ENCODE results near the gene NEMF. TPM values are rescaled to one million over a fixed set of nuclear protein-coding genes. Genes with fewer than 3 reads are reported as not detected.
A peak's percentile ranks its signal among the peaks of the same experiment; 100 is the strongest.

NEMF gene
- total RNA-seq, 1 donor from 2014 or later: 83.0 TPM

DNA sequence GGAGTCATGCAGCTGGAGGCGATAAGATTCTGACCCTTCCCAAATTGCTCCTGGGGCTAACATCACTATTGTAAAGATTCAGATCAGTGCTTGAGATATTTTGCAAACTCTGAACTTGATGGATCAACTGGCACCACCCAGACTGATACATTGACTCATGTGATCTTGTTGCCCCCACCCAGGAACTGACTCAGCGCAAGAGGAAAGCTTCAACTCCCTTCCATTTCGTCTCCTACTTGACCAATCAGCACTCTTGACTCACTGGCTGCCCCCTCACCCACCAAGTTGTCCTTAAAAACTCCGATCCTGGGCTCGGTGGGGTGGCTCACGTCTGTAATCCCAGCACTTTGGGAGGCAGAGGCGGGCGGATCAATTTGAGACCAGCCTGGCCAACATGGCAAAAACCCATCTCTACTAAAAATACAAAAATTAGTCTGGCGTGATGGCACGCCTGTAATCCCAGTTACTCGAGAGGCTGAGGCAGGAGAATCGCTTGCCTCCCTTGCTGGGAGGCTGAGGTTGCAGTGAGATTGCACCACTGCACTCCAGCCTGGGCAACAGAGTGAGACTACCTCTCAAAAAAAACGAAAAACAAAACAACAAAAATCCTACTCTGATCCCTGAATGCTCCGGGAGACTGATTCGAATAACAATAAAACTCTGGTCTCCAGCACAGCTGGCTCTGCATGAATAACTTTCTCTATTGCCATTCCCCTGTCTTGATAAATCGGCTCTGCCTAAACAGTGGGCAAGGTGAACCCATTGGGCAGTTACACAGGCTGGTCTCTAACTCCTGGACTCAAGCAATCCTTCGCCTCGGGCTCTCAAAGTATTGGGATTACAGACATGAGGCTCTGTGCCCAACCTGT is 30.5 kb upstream of the NEMF start:
- Histone ChIP-seq H3K36me3 (no peaks in the 10 kb centered on the region), H3K79me2 (ENCODE audit: low read depth) (no peaks in the 10 kb centered on the region), H3K9me3 (ENCODE audit: low read depth) (no peaks in the 10 kb centered on the region), H3K27ac (no peak overlapping the region), H3K27me3 (no peaks in the 10 kb centered on the region), H4K20me1 (ENCODE audit: low read depth) (no peaks in the 10 kb centered on the region), H3K4me3 (no peak overlapping the region), H3K4me2 (no peak overlapping the region), H2AFZ (replicated peaks) (peak overlapping the region; percentile 83), H3K9ac (no peak overlapping the region), H3F3A (ENCODE audit: low read depth) (peaks cover 6% of the 10 kb centered on the region), H3K4me1 (peaks cover 4% of the 10 kb centered on the region)
- DNase-seq (ENCODE audit: low spot score): no peak
- Mint-ChIP-seq H3K27ac (no peak overlapping the region), H3K27me3 (ENCODE audit: insufficient read depth, low read depth) (peaks cover 3% of the 10 kb centered on the region), H3K4me3 (peak overlapping the region; percentile 27), H3K36me3 (no peaks in the 10 kb centered on the region), H3K4me1 (peaks cover 20% of the 10 kb centered on the region), H3K9me3 (no peaks in the 10 kb centered on the region)
- no peak for TF ChIP-seq EZH2 (IDR thresholded peaks at IDR 0.05)

DNA sequence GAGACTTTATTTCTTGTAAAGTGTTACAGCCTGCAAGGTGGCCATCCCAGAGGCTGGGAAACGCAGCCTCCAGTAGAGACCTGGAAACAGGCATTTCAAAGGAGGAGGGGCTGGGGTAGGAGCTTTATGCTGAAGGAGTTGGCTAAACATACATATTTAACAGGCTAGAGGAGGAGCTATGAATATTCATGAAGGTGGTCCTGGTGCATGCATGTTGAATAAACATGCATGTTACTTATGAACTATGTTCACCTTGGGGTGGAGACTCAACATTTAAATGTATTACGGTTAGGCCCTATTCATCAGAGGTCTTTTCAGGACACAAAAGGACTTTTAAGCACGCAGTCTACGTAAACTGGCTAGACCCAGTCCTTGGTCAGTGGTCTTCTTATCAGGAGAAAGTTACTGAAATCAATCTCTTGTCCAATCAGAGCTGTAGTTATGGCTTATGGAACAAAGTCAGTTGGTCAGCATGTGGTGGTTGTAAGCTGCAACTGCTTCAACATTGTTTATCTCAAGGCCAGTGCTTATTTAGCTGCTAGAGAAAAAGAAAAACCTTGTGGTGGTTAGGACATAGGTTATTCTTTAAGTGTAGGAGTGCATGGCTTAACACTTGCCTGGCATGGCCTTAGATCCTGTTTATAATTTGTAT is 28.9 kb upstream of the NEMF start:
- Histone ChIP-seq H3F3A (ENCODE audit: low read depth) (peaks cover 6% of the 10 kb centered on the region), H3K36me3 (no peaks in the 10 kb centered on the region), H3K27me3 (no peaks in the 10 kb centered on the region), H4K20me1 (ENCODE audit: low read depth) (no peaks in the 10 kb centered on the region), H3K9ac (no peak overlapping the region), H3K4me3 (no peak overlapping the region), H3K4me2 (no peak overlapping the region), H2AFZ (replicated peaks) (no peak overlapping the region), H3K9me3 (ENCODE audit: low read depth) (no peaks in the 10 kb centered on the region), H3K4me1 (peaks cover 4% of the 10 kb centered on the region), H3K27ac (no peak overlapping the region), H3K79me2 (ENCODE audit: low read depth) (no peaks in the 10 kb centered on the region)
- DNase-seq (ENCODE audit: low spot score): no peak
- Mint-ChIP-seq H3K27ac (no peak overlapping the region), H3K4me1 (peaks cover 20% of the 10 kb centered on the region), H3K36me3 (no peaks in the 10 kb centered on the region), H3K27me3 (ENCODE audit: insufficient read depth, low read depth) (peaks cover 3% of the 10 kb centered on the region), H3K9me3 (no peaks in the 10 kb centered on the region), H3K4me3 (no peak overlapping the region)
- TF ChIP-seq EZH2phosphoT487 (IDR thresholded peaks at IDR 0.05) (no peak), EZH2 (IDR thresholded peaks at IDR 0.05) (no peak)
- TF ChIP-seq, protein P1, sequence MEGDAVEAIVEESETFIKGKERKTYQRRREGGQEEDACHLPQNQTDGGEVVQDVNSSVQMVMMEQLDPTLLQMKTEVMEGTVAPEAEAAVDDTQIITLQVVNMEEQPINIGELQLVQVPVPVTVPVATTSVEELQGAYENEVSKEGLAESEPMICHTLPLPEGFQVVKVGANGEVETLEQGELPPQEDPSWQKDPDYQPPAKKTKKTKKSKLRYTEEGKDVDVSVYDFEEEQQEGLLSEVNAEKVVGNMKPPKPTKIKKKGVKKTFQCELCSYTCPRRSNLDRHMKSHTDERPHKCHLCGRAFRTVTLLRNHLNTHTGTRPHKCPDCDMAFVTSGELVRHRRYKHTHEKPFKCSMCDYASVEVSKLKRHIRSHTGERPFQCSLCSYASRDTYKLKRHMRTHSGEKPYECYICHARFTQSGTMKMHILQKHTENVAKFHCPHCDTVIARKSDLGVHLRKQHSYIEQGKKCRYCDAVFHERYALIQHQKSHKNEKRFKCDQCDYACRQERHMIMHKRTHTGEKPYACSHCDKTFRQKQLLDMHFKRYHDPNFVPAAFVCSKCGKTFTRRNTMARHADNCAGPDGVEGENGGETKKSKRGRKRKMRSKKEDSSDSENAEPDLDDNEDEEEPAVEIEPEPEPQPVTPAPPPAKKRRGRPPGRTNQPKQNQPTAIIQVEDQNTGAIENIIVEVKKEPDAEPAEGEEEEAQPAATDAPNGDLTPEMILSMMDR (IDR thresholded peaks at IDR 0.05): no peak

DNA sequence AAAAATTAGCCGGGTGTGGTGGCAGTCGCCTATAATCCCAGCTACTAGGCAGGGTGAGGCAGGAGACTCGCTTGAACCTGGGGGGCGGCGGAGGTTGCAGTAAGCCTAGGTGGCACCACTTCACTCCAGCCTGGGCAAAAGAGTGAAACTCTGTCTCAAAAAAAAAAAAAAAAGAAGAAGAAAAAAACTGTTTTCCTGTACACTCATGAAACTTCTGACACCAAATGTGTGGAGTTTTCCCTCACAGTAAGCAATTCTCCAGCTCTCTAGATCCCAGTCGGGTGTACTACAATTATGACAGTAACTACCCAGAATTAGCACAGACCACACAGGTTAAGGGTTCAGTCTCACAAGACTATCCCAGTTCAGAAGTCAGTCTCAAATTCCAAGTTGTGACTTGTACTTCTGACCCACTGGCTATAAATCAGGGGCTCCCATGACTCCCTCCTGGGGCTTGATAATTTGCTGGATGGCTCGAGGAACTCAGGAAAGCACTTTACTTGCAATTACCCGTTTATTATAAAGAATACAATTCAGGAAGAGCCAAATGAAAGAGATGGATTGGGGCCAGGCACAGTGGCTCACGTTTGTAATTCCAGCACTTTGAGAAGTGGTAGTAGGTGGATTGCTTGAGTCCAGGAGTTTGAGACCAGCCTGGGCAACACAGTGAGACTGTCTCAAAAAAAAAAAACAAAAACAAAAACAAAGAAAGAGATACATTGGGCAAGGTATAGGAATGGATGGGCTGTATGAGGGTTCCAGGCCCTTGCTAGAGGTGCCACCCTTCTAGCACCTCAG is 27.9 kb upstream of the NEMF start:
- Histone ChIP-seq H3F3A (ENCODE audit: low read depth) (peaks cover 4% of the 10 kb centered on the region), H3K36me3 (no peaks in the 10 kb centered on the region), H3K4me1 (no peaks in the 10 kb centered on the region), H4K20me1 (ENCODE audit: low read depth) (no peaks in the 10 kb centered on the region), H2AFZ (replicated peaks) (no peak overlapping the region), H3K79me2 (ENCODE audit: low read depth) (no peaks in the 10 kb centered on the region), H3K27ac (no peak overlapping the region), H3K9me3 (ENCODE audit: low read depth) (no peaks in the 10 kb centered on the region), H3K4me3 (no peak overlapping the region), H3K9ac (no peak overlapping the region), H3K4me2 (no peak overlapping the region), H3K27me3 (no peaks in the 10 kb centered on the region)
- H3K9me3 Mint-ChIP-seq: no peaks in the 10 kb centered on the region
- H3K4me3 Mint-ChIP-seq: no peak overlapping the region
- peaks cover 17% of the 10 kb centered on the region for H3K4me1 Mint-ChIP-seq
- no peak for DNase-seq (ENCODE audit: low spot score)
- H3K27me3 Mint-ChIP-seq (ENCODE audit: insufficient read depth, low read depth): peaks cover 2% of the 10 kb centered on the region
- H3K36me3 Mint-ChIP-seq: no peaks in the 10 kb centered on the region
- TF ChIP-seq, protein P1 (IDR thresholded peaks at IDR 0.05): no peak
- TF ChIP-seq EZH2 (IDR thresholded peaks at IDR 0.05) (no peak), EZH2phosphoT487 (IDR thresholded peaks at IDR 0.05) (no peak)
- no peak overlapping the region for H3K27ac Mint-ChIP-seq
